ENCODE results near the gene HAUS3.

HAUS3 gene

GRCh38 chr4:2241410-2242353 lies at the start of gene HAUS3, which contains the start of gene POLN:
HAUS3 (minus strand) TSS chr4:2242121; CDS start chr4:2240946, 1,175 bp downstream.
POLN (minus strand) TSS chr4:2242121; CDS start chr4:2229231, 12,890 bp downstream.
- peak; percentile 98 to 99 for DNase-seq (ENCODE audit: low read depth in 2 of 2)

GRCh38 chr4:2290974-2291704 lies 49.2 kb upstream of the HAUS3 start:
- DNase-seq (ENCODE audit: low read depth in 2 of 2) = peak in 1 of 2 donors; percentile 20

GRCh38 chr4:2290488-2290887 lies 48.6 kb upstream of the HAUS3 start:
- DNase-seq (ENCODE audit: low read depth in 2 of 2) = no peak

GRCh38 chr4:2289955-2290333 lies 48.0 kb upstream of the HAUS3 start:
- no peak for DNase-seq (ENCODE audit: low read depth in 2 of 2)

- no peak for DNase-seq (ENCODE audit: low read depth in 2 of 2)
Measured at GRCh38 chr4:2289311-2289954, 47.5 kb upstream of the HAUS3 start.

GRCh38 chr4:2288051-2288541 lies 46.2 kb upstream of the HAUS3 start:
- no peak for DNase-seq (ENCODE audit: low read depth in 2 of 2)

GRCh38 chr4:2287594-2287915 lies 45.6 kb upstream of the HAUS3 start:
- DNase-seq (ENCODE audit: low read depth in 2 of 2) = no peak

GRCh38 chr4:2286904-2287593 lies 45.1 kb upstream of the HAUS3 start:
- DNase-seq (ENCODE audit: low read depth in 2 of 2) = no peak

GRCh38 chr4:2285613-2286381 lies 43.9 kb upstream of the HAUS3 start:
- DNase-seq (ENCODE audit: low read depth in 2 of 2) = no peak

- no peak for DNase-seq (ENCODE audit: low read depth in 2 of 2)
Measured at GRCh38 chr4:2284934-2285612, 43.2 kb upstream of the HAUS3 start.

- DNase-seq (ENCODE audit: low read depth in 2 of 2) = no peak
Measured at GRCh38 chr4:2284161-2284933, 42.4 kb upstream of the HAUS3 start.

- no peak for DNase-seq (ENCODE audit: low read depth in 2 of 2)
Measured at GRCh38 chr4:2283199-2283711, 41.3 kb upstream of the HAUS3 start.

GRCh38 chr4:2281575-2282343 lies 39.8 kb upstream of the HAUS3 start:
- DNase-seq (ENCODE audit: low read depth in 2 of 2) = peak in 1 of 2 donors; percentile 36

GRCh38 chr4:2280531-2281300 lies 38.8 kb upstream of the HAUS3 start:
- no peak for DNase-seq (ENCODE audit: low read depth in 2 of 2)

- no peak for DNase-seq (ENCODE audit: low read depth in 2 of 2)
Measured at GRCh38 chr4:2277956-2278355, 36.0 kb upstream of the HAUS3 start.

- no peak for DNase-seq (ENCODE audit: low read depth in 2 of 2)
Measured at GRCh38 chr4:2276581-2277325, 34.8 kb upstream of the HAUS3 start.
